ENCODE measurements around the gene BACE2.

- TF ChIP-seq, protein P1, sequence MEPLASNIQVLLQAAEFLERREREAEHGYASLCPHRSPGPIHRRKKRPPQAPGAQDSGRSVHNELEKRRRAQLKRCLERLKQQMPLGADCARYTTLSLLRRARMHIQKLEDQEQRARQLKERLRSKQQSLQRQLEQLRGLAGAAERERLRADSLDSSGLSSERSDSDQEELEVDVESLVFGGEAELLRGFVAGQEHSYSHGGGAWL (CRISPR knock-in tag; IDR thresholded peaks at IDR 0.05) = no peak
- TF ChIP-seq ZBTB8A (CRISPR knock-in tag; IDR thresholded peaks at IDR 0.05; ENCODE audit: borderline replicate concordance, low read depth) (no peak), ZNF777 (CRISPR knock-in tag; IDR thresholded peaks at IDR 0.05) (no peak)
- TF ChIP-seq, protein P2, sequence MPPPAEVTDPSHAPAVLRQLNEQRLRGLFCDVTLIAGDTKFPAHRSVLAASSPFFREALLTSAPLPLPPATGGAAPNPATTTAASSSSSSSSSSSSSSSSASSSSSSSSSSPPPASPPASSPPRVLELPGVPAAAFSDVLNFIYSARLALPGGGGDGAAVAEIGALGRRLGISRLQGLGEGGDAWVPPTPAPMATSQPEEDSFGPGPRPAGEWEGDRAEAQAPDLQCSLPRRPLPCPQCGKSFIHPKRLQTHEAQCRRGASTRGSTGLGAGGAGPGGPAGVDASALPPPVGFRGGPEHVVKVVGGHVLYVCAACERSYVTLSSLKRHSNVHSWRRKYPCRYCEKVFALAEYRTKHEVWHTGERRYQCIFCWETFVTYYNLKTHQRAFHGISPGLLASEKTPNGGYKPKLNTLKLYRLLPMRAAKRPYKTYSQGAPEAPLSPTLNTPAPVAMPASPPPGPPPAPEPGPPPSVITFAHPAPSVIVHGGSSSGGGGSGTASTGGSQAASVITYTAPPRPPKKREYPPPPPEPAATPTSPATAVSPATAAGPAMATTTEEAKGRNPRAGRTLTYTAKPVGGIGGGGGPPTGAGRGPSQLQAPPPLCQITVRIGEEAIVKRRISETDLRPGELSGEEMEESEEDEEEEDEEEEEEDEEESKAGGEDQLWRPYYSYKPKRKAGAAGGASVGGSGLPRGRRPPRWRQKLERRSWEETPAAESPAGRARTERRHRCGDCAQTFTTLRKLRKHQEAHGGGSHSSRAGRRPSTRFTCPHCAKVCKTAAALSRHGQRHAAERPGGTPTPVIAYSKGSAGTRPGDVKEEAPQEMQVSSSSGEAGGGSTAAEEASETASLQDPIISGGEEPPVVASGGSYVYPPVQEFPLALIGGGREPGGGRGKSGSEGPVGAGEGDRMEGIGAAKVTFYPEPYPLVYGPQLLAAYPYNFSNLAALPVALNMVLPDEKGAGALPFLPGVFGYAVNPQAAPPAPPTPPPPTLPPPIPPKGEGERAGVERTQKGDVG (CRISPR knock-in tag; IDR thresholded peaks at IDR 0.05; ENCODE audit: borderline replicate concordance) = no peak
Observed at GRCh38 chr21:41168391-41169257, 664 bp downstream of the BACE2 start.
